GM21825 (cell line): Measurements from ENCODE around the gene C2CD2.

ENCODE experiments used
- ATAC-seq: cut with Tn5 transposase; IDR thresholded peaks from one replicate; pipeline ENCODE4 v1.9.1; 2021; ENCODE audit warnings: mild to moderate bottlenecking, moderate library complexity; ENCODE audit not compliant: unreplicated experiment

Gene C2CD2

DNA sequence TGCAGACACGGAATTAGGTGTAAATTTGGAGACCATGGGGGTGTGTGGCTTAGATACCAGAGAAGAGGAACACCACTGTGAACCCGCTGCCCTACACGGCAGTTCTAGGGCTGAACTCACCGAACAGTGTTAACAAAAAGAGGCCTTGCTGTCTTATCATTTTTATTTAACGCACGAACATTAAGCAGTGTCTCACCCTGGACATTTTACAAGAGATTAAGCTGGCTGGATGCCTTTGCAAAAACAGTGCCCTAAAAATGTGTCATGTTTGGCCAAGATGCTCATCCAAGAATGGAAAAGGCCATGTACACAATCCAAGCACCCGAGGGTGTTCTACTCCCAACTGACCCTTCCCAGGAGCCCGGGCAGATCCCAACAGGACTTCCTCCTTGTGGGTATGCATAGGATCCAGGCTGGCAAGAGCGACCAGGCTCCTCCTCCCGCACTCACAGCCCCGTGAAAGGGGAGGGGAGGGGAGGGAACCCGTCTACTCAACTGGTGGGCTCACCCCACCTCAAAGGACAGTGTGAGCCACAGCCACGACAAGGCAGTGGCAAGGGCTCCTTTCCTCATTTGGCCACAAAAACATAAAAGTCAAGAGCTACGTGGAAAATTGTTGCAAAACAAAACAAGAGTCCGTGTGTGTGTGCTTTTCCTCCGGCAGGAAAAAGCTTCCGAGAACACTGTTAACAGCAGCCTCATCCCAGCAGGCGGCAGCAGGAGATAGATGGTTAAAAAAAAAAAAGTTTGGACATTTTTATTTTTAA lies 20.3 kb downstream of the C2CD2 start:
- no peak for ATAC-seq

DNA sequence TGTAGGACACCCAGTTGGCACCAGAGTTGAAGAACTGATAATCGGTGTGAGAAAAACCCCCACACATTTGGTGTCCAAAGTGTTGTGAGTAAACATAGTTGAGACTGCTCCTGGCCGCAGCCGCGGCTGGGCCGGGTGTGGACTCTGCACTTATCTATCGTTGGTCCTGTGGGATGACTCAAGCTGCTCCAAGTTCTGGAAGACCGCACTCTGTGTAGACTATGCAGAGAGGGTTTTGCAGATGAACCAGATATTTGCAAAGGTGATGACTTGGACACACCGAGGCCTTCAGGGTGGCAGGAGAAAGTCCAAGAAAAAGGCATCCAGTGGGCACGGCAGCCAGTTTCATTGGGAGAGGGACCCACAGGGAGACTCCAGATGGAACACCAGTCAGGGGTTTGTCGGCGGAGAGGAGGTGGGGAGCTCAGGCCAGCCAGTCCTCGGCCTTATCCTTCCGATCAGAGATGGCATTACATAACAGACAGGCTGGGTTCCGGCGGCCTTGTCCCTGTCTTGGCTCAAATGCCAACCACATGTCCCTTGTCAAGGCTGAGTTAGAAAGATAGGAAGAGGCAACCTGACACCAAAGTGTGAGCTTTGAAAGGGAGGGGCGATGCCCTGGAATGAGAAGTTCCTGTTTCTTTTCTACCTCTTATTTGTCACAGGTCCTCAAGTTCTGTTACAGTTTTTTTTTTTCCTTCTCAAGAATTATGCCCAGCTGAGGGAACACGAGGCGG lies 21.1 kb downstream of the C2CD2 start:
- ATAC-seq: no peak

- ATAC-seq: no peak
These were observed 21.6 kb downstream of the C2CD2 start for GRCh38 chr21:41932191-41932575.

GRCh38 chr21:41931041-41931451 lies 22.8 kb downstream of the C2CD2 start:
- ATAC-seq: no peak

DNA sequence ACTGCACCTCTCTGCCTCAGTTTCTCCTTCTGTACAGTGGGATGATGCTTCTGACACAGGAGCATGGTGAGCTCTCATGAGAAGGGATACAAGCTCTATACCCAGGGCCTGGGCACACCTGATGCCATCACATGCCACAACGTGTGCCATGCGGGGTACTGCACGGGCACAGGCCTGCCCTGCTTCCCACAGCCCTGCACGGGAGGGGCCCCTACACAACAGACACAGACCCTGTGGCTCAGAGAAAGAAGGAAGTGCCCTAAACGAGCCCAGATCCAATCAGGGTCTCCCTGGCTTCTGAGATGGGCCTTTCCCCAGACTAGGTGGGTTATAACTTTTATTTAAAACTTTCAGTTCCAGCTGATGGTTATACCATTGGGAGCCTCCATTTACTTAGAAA lies 24.6 kb downstream of the C2CD2 start:
- no peak for ATAC-seq

DNA sequence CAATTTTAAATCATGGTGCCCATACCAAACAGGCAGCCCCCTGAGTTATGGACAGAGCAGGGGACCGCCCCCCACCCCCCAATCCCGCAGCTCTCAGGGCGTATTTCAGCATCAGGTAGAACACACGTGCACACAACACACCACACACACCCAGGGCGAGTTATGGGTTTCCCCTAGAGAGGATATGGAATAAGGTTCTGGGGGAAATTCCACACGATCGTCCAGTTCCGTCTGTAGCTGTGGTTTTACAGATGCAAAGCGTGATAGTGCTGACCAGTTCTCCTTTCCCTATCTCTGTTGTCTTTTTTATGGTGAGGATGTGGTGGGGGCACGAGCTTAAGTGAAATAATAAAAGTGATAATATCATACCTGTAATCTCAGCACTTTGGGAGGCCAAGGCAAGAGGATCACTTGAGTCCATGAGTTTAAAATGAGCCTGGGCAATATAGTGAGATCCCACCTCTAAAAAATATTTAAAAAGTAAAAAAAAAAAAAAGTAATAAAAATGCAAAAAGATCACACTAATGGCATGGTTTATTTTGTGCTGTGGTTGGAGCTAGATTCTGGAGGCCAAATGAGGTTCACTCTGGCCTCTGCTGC lies 25.1 kb downstream of the C2CD2 start:
- ATAC-seq: peak; percentile 51

- ATAC-seq: no peak
These were observed 25.9 kb downstream of the C2CD2 start for GRCh38 chr21:41927727-41928409.

- no peak for ATAC-seq
These were observed 27.0 kb downstream of the C2CD2 start for GRCh38 chr21:41926807-41927171.

GRCh38 chr21:41926117-41926806 lies 27.6 kb downstream of the C2CD2 start:
- ATAC-seq: no peak

GRCh38 chr21:41925767-41926116 lies 28.1 kb downstream of the C2CD2 start:
- no peak for ATAC-seq

DNA sequence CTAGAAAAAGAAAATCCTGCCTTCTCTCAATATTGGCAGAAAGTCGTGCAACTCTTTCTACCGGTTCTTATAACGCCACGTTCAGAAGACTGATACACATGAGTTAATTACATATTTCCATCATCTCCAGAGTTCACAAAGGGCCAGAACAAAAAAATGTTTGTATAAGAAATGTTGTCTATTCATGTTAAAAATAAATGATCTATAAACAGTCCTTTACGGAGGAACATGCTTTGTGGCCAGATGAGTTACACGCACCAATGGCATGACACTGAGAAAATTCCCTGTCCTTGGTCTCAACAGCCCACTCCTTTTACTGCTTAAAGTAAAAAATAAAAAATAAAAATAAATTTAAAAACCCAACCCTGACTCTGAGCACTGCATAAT lies 29.5 kb downstream of the C2CD2 start:
- ATAC-seq: no peak

- no peak for ATAC-seq
These were observed 30.0 kb downstream of the C2CD2 start for GRCh38 chr21:41923631-41924367.

DNA sequence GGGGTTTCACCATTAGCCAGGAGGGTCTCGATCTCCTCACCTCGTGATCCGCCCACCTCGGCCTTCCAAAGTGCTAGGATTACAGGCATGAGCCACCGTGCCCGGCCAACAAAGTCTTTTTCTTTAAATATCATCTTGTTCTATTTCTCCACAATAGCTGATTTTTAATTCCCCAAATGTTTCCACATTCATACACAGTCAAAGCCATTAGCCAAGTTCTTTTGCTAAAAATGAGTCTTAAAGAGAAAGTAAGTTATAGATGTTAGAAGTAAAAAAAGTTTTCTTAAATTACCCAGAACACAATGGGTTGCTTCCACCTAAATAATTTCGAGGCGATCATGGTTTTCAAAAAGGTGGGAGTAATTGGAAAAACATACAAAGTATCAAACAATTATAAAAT lies 30.6 kb downstream of the C2CD2 start:
- ATAC-seq: no peak

DNA sequence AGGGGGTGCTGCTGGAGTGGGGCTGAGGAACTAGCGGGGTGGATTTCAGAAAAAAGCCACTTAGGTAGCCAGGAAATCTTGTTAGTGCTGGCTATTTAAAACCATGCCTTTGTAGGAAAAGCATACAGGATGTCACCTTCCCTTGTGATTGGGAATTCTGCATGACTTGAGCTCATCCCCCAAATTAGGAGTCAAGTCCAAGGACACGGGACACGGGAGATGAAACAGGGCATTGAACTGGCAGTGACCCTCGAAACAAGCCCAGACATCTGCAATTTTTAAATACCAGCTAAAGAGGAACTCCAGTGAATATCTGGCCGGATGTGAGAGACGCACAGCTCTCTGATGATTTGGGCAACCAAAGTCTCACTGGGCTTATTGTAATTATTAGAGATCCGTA lies 32.8 kb downstream of the C2CD2 start:
- ATAC-seq: no peak

- ATAC-seq: no peak
These were observed 33.3 kb downstream of the C2CD2 start for GRCh38 chr21:41920476-41920875.

- no peak for ATAC-seq
These were observed 34.0 kb downstream of the C2CD2 start for GRCh38 chr21:41919666-41920398.

- ATAC-seq: no peak
These were observed 35.1 kb downstream of the C2CD2 start for GRCh38 chr21:41918561-41919358.

DNA sequence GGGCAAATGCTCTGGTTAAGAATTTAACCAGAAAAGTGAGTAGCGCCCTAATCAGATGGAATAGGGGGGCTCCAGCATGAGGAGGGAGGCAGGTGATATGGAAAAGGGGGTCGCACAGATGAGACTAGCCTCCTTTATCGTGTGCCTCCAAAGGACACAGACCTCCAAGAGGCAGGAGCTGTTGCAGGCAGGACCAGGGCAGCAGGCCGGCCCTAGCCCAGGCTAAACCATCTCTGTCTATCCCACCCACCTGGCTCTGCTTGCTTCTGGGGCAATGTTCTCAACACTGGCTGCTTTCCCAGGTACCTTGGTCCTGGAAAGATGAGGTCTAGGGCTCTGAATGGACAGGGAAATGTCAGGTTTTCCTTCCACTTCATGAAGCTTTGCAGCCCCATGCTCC lies 36.3 kb downstream of the C2CD2 start:
- ATAC-seq: no peak

DNA sequence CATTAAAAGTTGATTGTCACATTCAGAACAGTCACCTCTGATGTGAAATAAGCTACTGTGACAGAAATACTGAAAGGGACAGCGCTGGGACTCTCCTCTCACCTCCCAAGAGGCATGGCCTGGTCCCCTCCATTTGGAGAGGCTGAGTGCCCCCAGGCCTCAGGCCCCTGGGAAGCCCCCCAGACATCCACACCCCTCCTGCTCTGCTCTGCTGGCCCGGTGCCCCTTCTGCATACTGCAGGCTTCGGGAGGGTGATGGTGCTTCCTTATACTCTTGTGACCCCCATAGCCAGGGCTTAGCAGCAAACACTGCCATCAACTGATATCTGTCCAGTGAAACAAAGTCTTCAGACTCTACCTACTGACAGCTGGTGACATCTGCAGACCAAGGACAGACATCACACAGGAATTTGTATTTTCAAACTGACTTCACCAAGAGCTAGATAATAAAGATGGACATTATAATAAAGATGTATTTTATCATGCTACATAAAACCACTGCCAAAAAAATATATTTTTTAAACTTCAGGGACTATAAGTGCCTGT lies 36.9 kb downstream of the C2CD2 start:
- ATAC-seq: no peak
